ENCODE results near the gene PRSS2. TPM values are rescaled to one million over a fixed set of nuclear protein-coding genes. Genes with fewer than 3 reads are reported as not detected.

Gene PRSS2
- total RNA-seq, 1 donor from 2014 or later, result not detected

GRCh38 chr7:142797391-142798377, 26.9 kb downstream of the PRSS2 start:
- no peaks in the 10 kb centered on the region for H3K36me3 Mint-ChIP-seq (ENCODE audit: unreplicated experiment)
- H3K27me3 Mint-ChIP-seq (ENCODE audit: unreplicated experiment), result peaks cover 25% of the 10 kb centered on the region
- no peak for DNase-seq
- H3K4me1 Mint-ChIP-seq (ENCODE audit: low read depth, unreplicated experiment), result peaks cover 6% of the 10 kb centered on the region
- TF ChIP-seq CTCF (IDR thresholded peaks at IDR 0.05; ENCODE audit: partially characterized antibody, unreplicated experiment), result no peak
- H3K9me3 Mint-ChIP-seq (ENCODE audit: unreplicated experiment), result peaks cover 9% of the 10 kb centered on the region
- H3K4me3 Mint-ChIP-seq (ENCODE audit: unreplicated experiment), result peak overlapping the region; percentile 87
- peak overlapping the region; percentile 44 for H3K27ac Mint-ChIP-seq (ENCODE audit: unreplicated experiment)

- Mint-ChIP-seq H3K27me3 (ENCODE audit: unreplicated experiment) (peaks cover 25% of the 10 kb centered on the region), H3K36me3 (ENCODE audit: unreplicated experiment) (no peaks in the 10 kb centered on the region), H3K4me3 (ENCODE audit: unreplicated experiment) (no peak overlapping the region), H3K27ac (ENCODE audit: unreplicated experiment) (no peak overlapping the region), H3K4me1 (ENCODE audit: low read depth, unreplicated experiment) (peaks cover 6% of the 10 kb centered on the region), H3K9me3 (ENCODE audit: unreplicated experiment) (peaks cover 9% of the 10 kb centered on the region)
- no peak for TF ChIP-seq CTCF (IDR thresholded peaks at IDR 0.05; ENCODE audit: partially characterized antibody, unreplicated experiment)
- no peak for DNase-seq
Observed at GRCh38 chr7:142798451-142799436, 28.0 kb downstream of the PRSS2 start.

- H3K4me3 Mint-ChIP-seq (ENCODE audit: unreplicated experiment), result no peak overlapping the region
- H3K4me1 Mint-ChIP-seq (ENCODE audit: low read depth, unreplicated experiment), result peaks cover 6% of the 10 kb centered on the region
- H3K27me3 Mint-ChIP-seq (ENCODE audit: unreplicated experiment), result peaks cover 24% of the 10 kb centered on the region
- no peak overlapping the region for H3K27ac Mint-ChIP-seq (ENCODE audit: unreplicated experiment)
- H3K36me3 Mint-ChIP-seq (ENCODE audit: unreplicated experiment), result no peaks in the 10 kb centered on the region
- H3K9me3 Mint-ChIP-seq (ENCODE audit: unreplicated experiment), result peaks cover 9% of the 10 kb centered on the region
- no peak for DNase-seq
- no peak for TF ChIP-seq CTCF (IDR thresholded peaks at IDR 0.05; ENCODE audit: partially characterized antibody, unreplicated experiment)
Observed at GRCh38 chr7:142799437-142799835, 28.7 kb downstream of the PRSS2 start.

- H3K4me3 Mint-ChIP-seq (ENCODE audit: unreplicated experiment), result no peak overlapping the region
- peaks cover 22% of the 10 kb centered on the region for H3K27me3 Mint-ChIP-seq (ENCODE audit: unreplicated experiment)
- no peak for DNase-seq
- peaks cover 9% of the 10 kb centered on the region for H3K9me3 Mint-ChIP-seq (ENCODE audit: unreplicated experiment)
- H3K27ac Mint-ChIP-seq (ENCODE audit: unreplicated experiment), result no peak overlapping the region
- H3K36me3 Mint-ChIP-seq (ENCODE audit: unreplicated experiment), result no peaks in the 10 kb centered on the region
- TF ChIP-seq CTCF (IDR thresholded peaks at IDR 0.05; ENCODE audit: partially characterized antibody, unreplicated experiment), result no peak
- H3K4me1 Mint-ChIP-seq (ENCODE audit: low read depth, unreplicated experiment), result peaks cover 6% of the 10 kb centered on the region
Observed at GRCh38 chr7:142800088-142800487, 29.3 kb downstream of the PRSS2 start.
